SK-N-SH treated with all-trans-retinoic acid at 6 μM for 48 hours (cell line): ENCODE results near the gene PHF3.

Experiments used
- ATAC-seq: fragments of 200-7000 bp; cut with Tn5 transposase; 3 replicates; pipeline ENCODE4 v1.9.1; 2020; ENCODE audit warnings: mild to moderate bottlenecking, moderate library complexity
- ARNTL ChIP-seq: fragments of 450-650 bp; formaldehyde crosslinking; IDR thresholded peaks from 2 replicates; pipeline ENCODE4 v1.5.0; 2020; ENCODE audit warnings: low read depth, mild to moderate bottlenecking, moderate library complexity, borderline replicate concordance
- BACH2 ChIP-seq: fragments of 250-450 bp; sonication (Bioruptor Pico); IDR thresholded peaks from 2 replicates; pipeline ENCODE4 v1.9.0; 2021; ENCODE audit warnings: mild to moderate bottlenecking, borderline replicate concordance
- CREB5 ChIP-seq: fragments of 250-450 bp; sonication (Bioruptor Pico); IDR thresholded peaks from 2 replicates; pipeline ENCODE4 v1.5.1; 2020; ENCODE audit warnings: low read depth, mild to moderate bottlenecking, moderate library complexity
- ESRRG ChIP-seq: fragments of 250-450 bp; sonication (Bioruptor Pico); IDR thresholded peaks from 2 replicates; pipeline ENCODE4 v1.6.1; 2021; ENCODE audit warnings: mild to moderate bottlenecking
- GLIS3 ChIP-seq: fragments of 250-450 bp; sonication (Bioruptor Pico); IDR thresholded peaks from 2 replicates; pipeline ENCODE4 v1.5.0; 2020; ENCODE audit warnings: mild to moderate bottlenecking, moderate library complexity
- ISL1 ChIP-seq: fragments of 250-450 bp; sonication (Bioruptor Pico); IDR thresholded peaks from 2 replicates; pipeline ENCODE4 v2.1.2; 2022; ENCODE audit warnings: mild to moderate bottlenecking, moderate library complexity
- OSR1 ChIP-seq: fragments of 250-450 bp; sonication (Bioruptor Pico); IDR thresholded peaks from 2 replicates; pipeline ENCODE4 v1.8.0; 2022; ENCODE audit warnings: moderate library complexity, mild to moderate bottlenecking, inconsistent platforms
- POU6F1 ChIP-seq: fragments of 250-450 bp; sonication (Bioruptor Pico); IDR thresholded peaks from 2 replicates; pipeline ENCODE4 v1.8.0; 2021; ENCODE audit warnings: low read depth, mild to moderate bottlenecking, moderate library complexity, borderline replicate concordance
- RARB ChIP-seq: fragments of 250-450 bp; sonication (Bioruptor Pico); IDR thresholded peaks from 2 replicates; pipeline ENCODE4 v1.8.0; 2021; ENCODE audit warnings: mild to moderate bottlenecking, moderate library complexity
- SNAI2 ChIP-seq: fragments of 250-450 bp; sonication (Bioruptor Pico); IDR thresholded peaks from 2 replicates; pipeline ENCODE4 v1.5.0; 2020; ENCODE audit warnings: mild to moderate bottlenecking, moderate library complexity
- TOX ChIP-seq: fragments of 250-450 bp; sonication (Bioruptor Pico); IDR thresholded peaks from 2 replicates; pipeline ENCODE4 v1.8.0; 2021; ENCODE audit warnings: mild to moderate bottlenecking, moderate library complexity, borderline replicate concordance
- TSHZ2 ChIP-seq: fragments of 250-450 bp; sonication (Bioruptor Pico); IDR thresholded peaks from 2 replicates; pipeline ENCODE4 v1.5.0; 2020; ENCODE audit warnings: mild to moderate bottlenecking, moderate library complexity
- ZC3H10 ChIP-seq: fragments of 250-450 bp; sonication (Bioruptor Pico); IDR thresholded peaks from 2 replicates; pipeline ENCODE4 v1.5.1; 2021; ENCODE audit warnings: mild to moderate bottlenecking, moderate library complexity
- ZFP3 ChIP-seq: fragments of 250-450 bp; sonication (Bioruptor Pico); IDR thresholded peaks from 2 replicates; pipeline ENCODE4 v1.5.0; 2020; ENCODE audit warnings: mild to moderate bottlenecking, moderate library complexity
- ZNF565 ChIP-seq: fragments of 450-650 bp; formaldehyde crosslinking; conservative IDR thresholded peaks from 2 replicates; pipeline ENCODE4 v1.5.0; 2020; ENCODE audit warnings: low read depth, mild to moderate bottlenecking, moderate library complexity
- ZNF70 ChIP-seq: fragments of 450-650 bp; formaldehyde crosslinking; IDR thresholded peaks from 2 replicates; pipeline ENCODE4 v1.5.0; 2020; ENCODE audit warnings: mild to moderate bottlenecking, moderate library complexity
- ZNF8 ChIP-seq: fragments of 450-650 bp; formaldehyde crosslinking; IDR thresholded peaks from 2 replicates; pipeline ENCODE4 v1.5.0; 2020; ENCODE audit warnings: mild to moderate bottlenecking, moderate library complexity
- TF ChIP-seq, protein P1 (sequence below): fragments of 250-450 bp; sonication (Bioruptor Pico); IDR thresholded peaks from 2 replicates; pipeline ENCODE4 v1.8.0; 2020; ENCODE audit warnings: mild to moderate bottlenecking, moderate library complexity, borderline replicate concordance
- TF ChIP-seq, protein P2 (sequence below): fragments of 250-450 bp; sonication (Bioruptor Pico); IDR thresholded peaks from 2 replicates; pipeline ENCODE4 v1.5.1; 2021; ENCODE audit warnings: mild to moderate bottlenecking, moderate library complexity

PHF3 gene, protein sequence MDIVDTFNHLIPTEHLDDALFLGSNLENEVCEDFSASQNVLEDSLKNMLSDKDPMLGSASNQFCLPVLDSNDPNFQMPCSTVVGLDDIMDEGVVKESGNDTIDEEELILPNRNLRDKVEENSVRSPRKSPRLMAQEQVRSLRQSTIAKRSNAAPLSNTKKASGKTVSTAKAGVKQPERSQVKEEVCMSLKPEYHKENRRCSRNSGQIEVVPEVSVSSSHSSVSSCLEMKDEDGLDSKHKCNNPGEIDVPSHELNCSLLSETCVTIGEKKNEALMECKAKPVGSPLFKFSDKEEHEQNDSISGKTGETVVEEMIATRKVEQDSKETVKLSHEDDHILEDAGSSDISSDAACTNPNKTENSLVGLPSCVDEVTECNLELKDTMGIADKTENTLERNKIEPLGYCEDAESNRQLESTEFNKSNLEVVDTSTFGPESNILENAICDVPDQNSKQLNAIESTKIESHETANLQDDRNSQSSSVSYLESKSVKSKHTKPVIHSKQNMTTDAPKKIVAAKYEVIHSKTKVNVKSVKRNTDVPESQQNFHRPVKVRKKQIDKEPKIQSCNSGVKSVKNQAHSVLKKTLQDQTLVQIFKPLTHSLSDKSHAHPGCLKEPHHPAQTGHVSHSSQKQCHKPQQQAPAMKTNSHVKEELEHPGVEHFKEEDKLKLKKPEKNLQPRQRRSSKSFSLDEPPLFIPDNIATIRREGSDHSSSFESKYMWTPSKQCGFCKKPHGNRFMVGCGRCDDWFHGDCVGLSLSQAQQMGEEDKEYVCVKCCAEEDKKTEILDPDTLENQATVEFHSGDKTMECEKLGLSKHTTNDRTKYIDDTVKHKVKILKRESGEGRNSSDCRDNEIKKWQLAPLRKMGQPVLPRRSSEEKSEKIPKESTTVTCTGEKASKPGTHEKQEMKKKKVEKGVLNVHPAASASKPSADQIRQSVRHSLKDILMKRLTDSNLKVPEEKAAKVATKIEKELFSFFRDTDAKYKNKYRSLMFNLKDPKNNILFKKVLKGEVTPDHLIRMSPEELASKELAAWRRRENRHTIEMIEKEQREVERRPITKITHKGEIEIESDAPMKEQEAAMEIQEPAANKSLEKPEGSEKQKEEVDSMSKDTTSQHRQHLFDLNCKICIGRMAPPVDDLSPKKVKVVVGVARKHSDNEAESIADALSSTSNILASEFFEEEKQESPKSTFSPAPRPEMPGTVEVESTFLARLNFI (N-terminal part only)

DNA sequence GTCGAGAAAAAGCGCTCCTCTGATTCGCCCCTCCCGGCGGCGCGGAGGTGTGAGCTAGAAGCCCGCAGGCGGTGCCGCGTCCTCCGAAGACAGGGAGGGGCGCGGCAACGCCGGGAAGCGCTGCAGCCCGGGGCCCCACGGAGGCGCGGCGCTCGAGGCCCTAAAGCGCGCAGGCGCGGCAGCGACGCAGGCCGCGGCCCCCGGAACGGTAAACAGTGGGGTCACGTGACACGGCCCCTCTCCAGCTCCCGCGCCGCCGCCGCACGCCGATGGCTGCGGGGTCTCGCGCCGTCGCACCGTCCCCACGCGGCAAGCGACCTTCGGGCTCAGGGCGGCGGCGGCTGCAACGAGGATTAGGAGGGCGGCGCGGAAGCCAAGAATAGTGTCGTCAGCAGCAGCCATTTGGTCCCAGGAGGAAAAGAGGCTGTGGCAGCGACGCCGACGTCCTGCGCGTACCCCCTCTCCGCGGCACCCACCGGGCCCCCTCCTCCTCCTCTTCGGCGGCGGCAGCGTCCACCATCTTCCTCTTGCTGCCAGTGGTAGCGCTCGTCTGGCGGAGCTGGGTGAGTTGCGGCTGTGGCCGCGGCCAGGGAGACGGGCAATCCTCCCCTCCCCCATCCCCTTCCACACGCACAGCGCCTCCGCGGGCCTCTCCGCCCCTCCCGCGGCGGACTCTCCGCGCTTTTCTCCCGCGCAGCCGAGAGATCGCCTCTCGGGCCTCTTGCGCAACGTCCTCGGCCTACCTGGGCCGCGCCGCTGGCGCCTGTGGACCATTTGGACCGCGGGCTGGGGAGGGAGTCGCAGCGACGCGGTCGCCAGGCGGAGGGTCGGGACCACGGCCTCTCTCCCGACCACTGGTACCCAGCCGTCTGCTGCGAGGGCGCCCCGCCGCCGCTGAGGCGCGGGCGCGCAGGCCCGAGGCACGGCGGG, at the start of gene PHF3:
TSS of gene PHF3 (plus strand) at position 215 of the 930 bp plus-strand sequence. CDS start 10,750 bp downstream, outside the sequence.
- peak; percentile 91 for ATAC-seq
- TF ChIP-seq, protein P1, sequence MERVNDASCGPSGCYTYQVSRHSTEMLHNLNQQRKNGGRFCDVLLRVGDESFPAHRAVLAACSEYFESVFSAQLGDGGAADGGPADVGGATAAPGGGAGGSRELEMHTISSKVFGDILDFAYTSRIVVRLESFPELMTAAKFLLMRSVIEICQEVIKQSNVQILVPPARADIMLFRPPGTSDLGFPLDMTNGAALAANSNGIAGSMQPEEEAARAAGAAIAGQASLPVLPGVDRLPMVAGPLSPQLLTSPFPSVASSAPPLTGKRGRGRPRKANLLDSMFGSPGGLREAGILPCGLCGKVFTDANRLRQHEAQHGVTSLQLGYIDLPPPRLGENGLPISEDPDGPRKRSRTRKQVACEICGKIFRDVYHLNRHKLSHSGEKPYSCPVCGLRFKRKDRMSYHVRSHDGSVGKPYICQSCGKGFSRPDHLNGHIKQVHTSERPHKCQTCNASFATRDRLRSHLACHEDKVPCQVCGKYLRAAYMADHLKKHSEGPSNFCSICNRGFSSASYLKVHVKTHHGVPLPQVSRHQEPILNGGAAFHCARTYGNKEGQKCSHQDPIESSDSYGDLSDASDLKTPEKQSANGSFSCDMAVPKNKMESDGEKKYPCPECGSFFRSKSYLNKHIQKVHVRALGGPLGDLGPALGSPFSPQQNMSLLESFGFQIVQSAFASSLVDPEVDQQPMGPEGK = no peak
- 0 out of 2 replicates have a peak, but pooled peaks have one; percentile 18 for TF ChIP-seq ZNF565 (CRISPR knock-in tag)
- TF ChIP-seq ZNF70 (CRISPR knock-in tag) = peak; percentile 43; the same call in 1 of the 2 replicates
- peak; percentile 51; the same call in 1 of the 2 replicates for TF ChIP-seq SNAI2
- TF ChIP-seq TSHZ2 (CRISPR knock-in tag) = no peak

- ATAC-seq = no peak
- TF ChIP-seq ZFP3 = no peak
- TF ChIP-seq CREB5 (CRISPR knock-in tag) = no peak
- TF ChIP-seq GLIS3 (CRISPR knock-in tag) = no peak
- TF ChIP-seq TOX (CRISPR knock-in tag) = no peak
- no peak for TF ChIP-seq ESRRG
- TF ChIP-seq BACH2 = no peak
- no peak for TF ChIP-seq TSHZ2 (CRISPR knock-in tag)
- TF ChIP-seq ARNTL (CRISPR knock-in tag) = no peak
- TF ChIP-seq ZNF8 (CRISPR knock-in tag) = no peak
- TF ChIP-seq ZC3H10 (CRISPR knock-in tag) = no peak
- TF ChIP-seq ZNF565 (CRISPR knock-in tag) = no peak
- TF ChIP-seq ISL1 (CRISPR knock-in tag) = no peak
- TF ChIP-seq RARB (CRISPR knock-in tag) = no peak
- TF ChIP-seq, protein P2, sequence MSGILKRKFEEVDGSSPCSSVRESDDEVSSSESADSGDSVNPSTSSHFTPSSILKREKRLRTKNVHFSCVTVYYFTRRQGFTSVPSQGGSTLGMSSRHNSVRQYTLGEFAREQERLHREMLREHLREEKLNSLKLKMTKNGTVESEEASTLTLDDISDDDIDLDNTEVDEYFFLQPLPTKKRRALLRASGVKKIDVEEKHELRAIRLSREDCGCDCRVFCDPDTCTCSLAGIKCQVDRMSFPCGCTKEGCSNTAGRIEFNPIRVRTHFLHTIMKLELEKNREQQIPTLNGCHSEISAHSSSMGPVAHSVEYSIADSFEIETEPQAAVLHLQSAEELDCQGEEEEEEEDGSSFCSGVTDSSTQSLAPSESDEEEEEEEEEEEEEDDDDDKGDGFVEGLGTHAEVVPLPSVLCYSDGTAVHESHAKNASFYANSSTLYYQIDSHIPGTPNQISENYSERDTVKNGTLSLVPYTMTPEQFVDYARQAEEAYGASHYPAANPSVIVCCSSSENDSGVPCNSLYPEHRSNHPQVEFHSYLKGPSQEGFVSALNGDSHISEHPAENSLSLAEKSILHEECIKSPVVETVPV = no peak
- TF ChIP-seq, protein P1 = no peak
- no peak for TF ChIP-seq OSR1 (CRISPR knock-in tag)
- no peak for TF ChIP-seq POU6F1 (CRISPR knock-in tag)
Observed at GRCh38 chr6:63589952-63590411, 45.6 kb upstream of the PHF3 start.
